H1 (cell line): Measurements from ENCODE around the gene RGP1. TPM values are rescaled to one million over a fixed set of nuclear protein-coding genes. Genes with fewer than 3 reads are reported as not detected.

Experiments used
- CTCF ChIA-PET: fragments of 300-600 bp; sonication (Branson Sonifier 250); formaldehyde crosslinking; loops from one replicate; lab custom pipeline; 2021; ENCODE audit not compliant: partially characterized antibody; lab: Charles Lee
- POLR2A ChIA-PET: fragments of 300-600 bp; sonication (Branson Sonifier 250); formaldehyde crosslinking; loops from one replicate; lab custom pipeline; 2021; ENCODE audit warnings: inconsistent platforms; ENCODE audit not compliant: partially characterized antibody; lab: Charles Lee
- DNase-seq, 2 experiments: peaks; one replicate each; pipeline versions ENCODE4 v3.0.0 to v3.0.0-alpha.2; 2010 to 2022; ENCODE audit warnings: low spot score in 2 of 2, low read depth in 1 of 2, mixed read lengths in 1 of 2
- FAIRE-seq: peaks from 2 replicates; lab custom pipeline; 2011; peaks lifted over from hg19 to GRCh38; lab: Jason Lieb, UNC
- H2AFZ ChIP-seq: 2 replicates; pipeline ENCODE4 v1.8.1; 2012; ENCODE audit warnings: low read length, inconsistent platforms
- H2AK5ac ChIP-seq: 2 replicates; pipeline ENCODE4 v1.6.1; 2013; ENCODE audit warnings: low read depth, low read length
- H2BK120ac ChIP-seq: replicated peaks from 2 replicates; pipeline ENCODE3; 2013; ENCODE audit warnings: low read depth, low read length, inconsistent platforms
- H2BK12ac ChIP-seq: 2 replicates; pipeline ENCODE4 v1.6.1; 2013; ENCODE audit warnings: low read depth, low read length
- H2BK15ac ChIP-seq: 2 replicates; pipeline ENCODE4 v1.6.1; 2013; ENCODE audit warnings: low read length
- H2BK20ac ChIP-seq: 2 replicates; pipeline ENCODE4 v1.6.1; 2013; ENCODE audit warnings: low read length
- H2BK5ac ChIP-seq: 2 replicates; pipeline ENCODE4 v1.6.1; 2013; ENCODE audit warnings: low read depth, low read length
- H3K14ac ChIP-seq: 2 replicates; pipeline ENCODE4 v1.6.1; 2013; ENCODE audit warnings: inconsistent platforms; ENCODE audit not compliant: insufficient read length
- H3K18ac ChIP-seq: 2 replicates; pipeline ENCODE4 v1.6.1; 2013; ENCODE audit warnings: low read length; ENCODE audit errors: extremely low read depth
- H3K23ac ChIP-seq: 2 replicates; pipeline ENCODE4 v1.6.1; 2013; ENCODE audit warnings: inconsistent platforms; ENCODE audit not compliant: insufficient read length
- H3K23me2 ChIP-seq: 2 replicates; pipeline ENCODE4 v1.6.1; 2013; ENCODE audit warnings: low read depth, low read length
- H3K27ac ChIP-seq: 2 replicates; pipeline ENCODE4 v1.6.1; 2011; ENCODE audit warnings: low read depth, low read length, inconsistent platforms
- H3K27me3 ChIP-seq, 4 experiments: replicated peaks in 1 of 4; 1 replicate in 1 of 4; 2 replicates in 3 of 4; pipeline versions ENCODE4 v1.6.1 to v1.8.1; 2011 to 2013; ENCODE audit warnings: low read length in 3 of 4, mild to moderate bottlenecking in 3 of 4, inconsistent platforms in 2 of 4, mixed read lengths in 2 of 4, moderate library complexity in 1 of 4; ENCODE audit not compliant: control insufficient read depth in 3 of 4, insufficient read depth in 3 of 4; ENCODE audit errors: extremely low read depth in 1 of 4
- H3K36me3 ChIP-seq, 4 experiments: 2 replicates each; pipeline versions ENCODE4 v1.6.1 to v1.8.1; 2011 to 2013; ENCODE audit warnings: mild to moderate bottlenecking in 4 of 4, low read length in 3 of 4, moderate library complexity in 2 of 4, control low read depth in 1 of 4, inconsistent platforms in 1 of 4; ENCODE audit not compliant: insufficient read depth in 4 of 4, control insufficient read depth in 2 of 4
- H3K4ac ChIP-seq: replicated peaks from 2 replicates; pipeline ENCODE3; 2013; ENCODE audit warnings: low read length, low read depth, mixed read lengths, inconsistent platforms; ENCODE audit not compliant: insufficient read length
- H3K4me1 ChIP-seq, 4 experiments: replicated peaks in 1 of 4; 1 replicate in 1 of 4; 2 replicates in 3 of 4; pipeline versions ENCODE4 v1.6.1 to v1.8.1; 2011 to 2013; ENCODE audit warnings: low read length in 3 of 4, inconsistent platforms in 2 of 4, mixed read lengths in 1 of 4; ENCODE audit not compliant: insufficient read depth in 4 of 4, control insufficient read depth in 3 of 4
- H3K4me2 ChIP-seq, 2 experiments: 2 replicates each; pipeline versions ENCODE4 v1.6.1 to v1.8.1; 2011 to 2013; ENCODE audit warnings: low read depth in 2 of 2, low read length in 2 of 2, control low read depth in 1 of 2, inconsistent platforms in 1 of 2, mild to moderate bottlenecking in 1 of 2; ENCODE audit not compliant: insufficient read depth in 1 of 2
- H3K4me3 ChIP-seq, 4 experiments: fragments of 200-600, 300-600 bp in 1 of 4; sonication (generic), shearing (Covaris generic), sonication (Bioruptor Twin) in 1 of 4; 2 replicates each; pipeline versions ENCODE4 v1.5.1 to v1.8.1; 2011 to 2016; ENCODE audit warnings: low read length in 4 of 4, low read depth in 3 of 4, control low read depth in 2 of 4, inconsistent platforms in 2 of 4, mild to moderate bottlenecking in 2 of 4, mixed read lengths in 1 of 4, moderate library complexity in 1 of 4; ENCODE audit not compliant: insufficient read depth in 2 of 4; ENCODE audit errors: extremely low read depth in 1 of 4
- H3K56ac ChIP-seq: replicated peaks from 2 replicates; pipeline ENCODE3; 2013; ENCODE audit warnings: low read depth, mild to moderate bottlenecking, mixed read lengths, low read length, inconsistent platforms; ENCODE audit not compliant: insufficient read length
- H3K79me1 ChIP-seq: 2 replicates; pipeline ENCODE4 v1.6.1; 2013; ENCODE audit warnings: low read depth, low read length, control low read depth
- H3K79me2 ChIP-seq, 2 experiments: 2 replicates each; pipeline versions ENCODE4 v1.6.1 to v1.8.1; 2012 to 2013; ENCODE audit warnings: low read length in 2 of 2, mild to moderate bottlenecking in 2 of 2, inconsistent platforms in 1 of 2; ENCODE audit not compliant: insufficient read depth in 2 of 2, control insufficient read depth in 1 of 2
- H3K9ac ChIP-seq, 4 experiments: replicated peaks in 1 of 4; 1 replicate in 1 of 4; 2 replicates in 3 of 4; pipeline versions ENCODE4 v1.6.1 to v1.8.1; 2011 to 2013; ENCODE audit warnings: low read depth in 3 of 4, low read length in 3 of 4, control low read depth in 2 of 4, mild to moderate bottlenecking in 2 of 4, moderate library complexity in 2 of 4, inconsistent platforms in 1 of 4; ENCODE audit errors: extremely low read depth in 1 of 4
- H3K9me3 ChIP-seq, 2 experiments: 2 replicates each; pipeline versions ENCODE4 v1.6.1 to v1.8.1; 2012 to 2013; ENCODE audit warnings: mild to moderate bottlenecking in 2 of 2, moderate library complexity in 2 of 2, control low read depth in 1 of 2, inconsistent platforms in 1 of 2, low read depth in 1 of 2, low read length in 1 of 2, mixed read lengths in 1 of 2; ENCODE audit not compliant: insufficient read depth in 2 of 2
- H4K20me1 ChIP-seq, 2 experiments: replicated peaks in 1 of 2; 2 replicates each; pipeline versions ENCODE3 to v1.8.1; 2011 to 2013; ENCODE audit warnings: inconsistent platforms in 2 of 2, low read length in 2 of 2, mild to moderate bottlenecking in 1 of 2; ENCODE audit not compliant: insufficient read depth in 2 of 2, control insufficient read depth in 1 of 2
- H4K5ac ChIP-seq: 2 replicates; pipeline ENCODE4 v1.6.1; 2013; ENCODE audit warnings: low read length, low read depth, mixed read lengths, inconsistent platforms; ENCODE audit not compliant: insufficient read length
- H4K8ac ChIP-seq: 2 replicates; pipeline ENCODE4 v1.8.0; 2013; ENCODE audit warnings: mild to moderate bottlenecking, moderate library complexity, low read length, inconsistent platforms; ENCODE audit not compliant: insufficient read depth; ENCODE audit errors: extremely low read depth
- H4K91ac ChIP-seq: replicated peaks from 2 replicates; pipeline ENCODE3; 2013; ENCODE audit warnings: low read length, mixed read lengths, inconsistent platforms; ENCODE audit not compliant: insufficient read length
- WGBS, 2 experiments: shearing (Covaris generic) in 1 of 2; methylation state at CpG; one replicate each; pipeline versions ENCODE4 v1.1.6 to v1.1.7; 2013 to 2015; ENCODE audit warnings: low lambda C conversion rate in 2 of 2, mixed read lengths in 2 of 2, inconsistent platforms in 1 of 2, low coverage in 1 of 2, missing lambda C conversion rate in 1 of 2; ENCODE audit not compliant: insufficient replicate concordance in 2 of 2, insufficient coverage in 1 of 2, insufficient read length in 1 of 2; ENCODE audit errors: extremely low coverage in 1 of 2, missing lambda C conversion rate in 1 of 2; 5-methylcytosine and 5-hydroxymethylcytosine counted together
- polyA plus RNA-seq, 7 experiments: library from polyadenylated mRNA; depleted of rRNA in 3 of 7; stranded (reverse) in 5 of 7; unstranded in 2 of 7; fragments of >200 nt in 5 of 7; fragments of 200-250 nt in 2 of 7; gene quantifications; 1 replicate in 5 of 7; 2 replicates in 1 of 7; 4 replicates in 1 of 7; pipeline versions ENCODE4 v1.2.1 to v1.2.3, GENCODE V29; 2011 to 2013; ENCODE audit warnings: missing spikeins in 2 of 7, mixed read lengths in 2 of 7
- total RNA-seq: library from RNA; stranded (reverse); fragmentation: NEBNext Ultra II Directional; extraction: Animal tissue kit (Norgen Biotek cat#: 25700); gene quantifications from 2 replicates; pipeline ENCODE4 v1.2.1, GENCODE V29; 2021
- TF ChIP-seq, protein P1 (sequence below): IDR thresholded peaks from 2 replicates; pipeline ENCODE4 v1.6.1; 2012; ENCODE audit warnings: inconsistent platforms

The RGP1 gene
- total and polyA plus RNA-seq, 2 of the 8 experiments (the other 6 are each of a cell fraction or from before 2014, with no cell fraction given), result 11.8 to 22.7 TPM

DNA sequence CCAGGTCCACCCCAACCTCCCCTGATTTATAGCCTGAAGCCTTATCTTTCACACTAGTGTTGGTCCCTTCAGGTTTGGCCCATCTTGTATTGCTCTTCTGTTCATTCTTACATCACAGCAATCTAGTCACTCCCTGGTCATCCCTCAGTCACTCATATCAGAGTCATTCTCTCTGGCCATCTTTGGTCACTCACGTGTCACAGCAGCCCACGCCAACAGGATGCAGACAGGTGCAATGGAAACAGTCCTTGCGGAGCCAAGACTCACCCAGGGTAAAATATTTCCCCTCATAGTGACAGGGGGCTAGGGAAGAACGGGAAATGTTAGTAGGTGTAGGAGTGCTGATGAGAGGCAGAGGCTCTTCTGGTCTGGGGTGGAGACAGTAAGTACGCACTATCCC, 4.4 kb downstream of the RGP1 start:
- Histone ChIP-seq H2BK15ac (no peak overlapping the region), H3K14ac (no peak overlapping the region), H3K9me3 (no peaks in the 10 kb centered on the region), H2BK5ac (no peak overlapping the region), H3K4me3 (no peak overlapping the region), H2BK120ac (no peak overlapping the region), H3K4me2 (no peak overlapping the region), H3K18ac (no peak overlapping the region), H2BK20ac (no peak overlapping the region), H3K4me1 (peaks cover 0 to 7% (median 4%) of the 10 kb centered on the region in 4 experiments; a peak in 6 of 7 replicates), H4K20me1 (no peaks in the 10 kb centered on the region), H3K27ac (no peak overlapping the region), H3K23me2 (peaks cover 4% of the 10 kb centered on the region), H4K8ac (no peak overlapping the region; the same call in 1 of the 2 replicates), H3K4ac (no peak overlapping the region), H3K56ac (no peak overlapping the region), H4K91ac (no peak overlapping the region), H3K79me2 (peaks cover under 1 to 11% of the 10 kb centered on the region in 2 experiments), H2BK12ac (no peak overlapping the region), H4K5ac (no peak overlapping the region), H3K23ac (no peak overlapping the region), H3K79me1 (peaks cover 4% of the 10 kb centered on the region; the same call in 1 of the 2 replicates), H2AK5ac (no peak overlapping the region), H3K27me3 (no peaks in the 10 kb centered on the region), H2AFZ (no peak overlapping the region), H3K36me3 (peaks cover 3 to 22% (median 15%) of the 10 kb centered on the region in 4 experiments; a peak in 6 of 8 replicates), H3K9ac (no peak overlapping the region)
- TF ChIP-seq, protein P1, sequence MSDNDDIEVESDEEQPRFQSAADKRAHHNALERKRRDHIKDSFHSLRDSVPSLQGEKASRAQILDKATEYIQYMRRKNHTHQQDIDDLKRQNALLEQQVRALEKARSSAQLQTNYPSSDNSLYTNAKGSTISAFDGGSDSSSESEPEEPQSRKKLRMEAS, result no peak
- DNase-seq (no peak), FAIRE-seq (no peak)
- WGBS, 2 experiments, result 94% methylated on average over 5 of the region's 5 CpGs; no CpG with 5 or more reads in 1 of the 2 experiments
- CTCF ChIA-PET, result interaction anchor here (0.9 to 3.5 kb wide), 6 partner anchors 15 to 59 kb away, joined by 3 to 27 read pairs (median 4); partner anchors contain the start of genes CREB3, SPAG8 and TLN1
- POLR2A ChIA-PET, result interaction anchor here (1.8 to 1.9 kb wide), 2 partner anchors 15 to 58 kb away, joined by 4 read pairs; no protein-coding TSS in a partner anchor
